HepG2 (cell line): ENCODE measurements around the gene CLCN1. TPM values are rescaled to one million over a fixed set of nuclear protein-coding genes. Genes with fewer than 3 reads are reported as not detected.
A peak's percentile ranks its signal among the peaks of the same experiment; 100 is the strongest.
"Not testable (repeated sequence)": the region's sequence is repeated elsewhere in the genome, so short reads cannot be mapped to it uniquely, and the experiment has no call there.

Experiments
- ATAC-seq: fragments of 200-7000 bp; cut with Tn5 transposase; 3 replicates; pipeline ENCODE4 v1.9.1; 2020; ENCODE audit warnings: mild to moderate bottlenecking, moderate library complexity
- BruUV-seq: library from RNA; stranded (reverse); fragments of 400-500 nt; replicated peaks from 2 replicates; lab custom pipeline; 2021; lab: Mats Ljungman, UMichigan
- CTCF ChIA-PET: fragments of 300-600 bp; formaldehyde crosslinking; extraction: SDS; loops from one replicate; lab custom pipeline; 2021; ENCODE audit warnings: low total read pairs, inconsistent platforms, low intra/inter-chr PET ratio; lab: Yijun Ruan, JAX
- POLR2A ChIA-PET: fragments of 350-600 bp; sonication (Branson Sonifier 250); formaldehyde crosslinking; loops from one replicate; lab custom pipeline; 2020; ENCODE audit warnings: antibody characterized with exemption, inconsistent platforms; lab: Yijun Ruan, JAX
- DNase-seq: peaks from one replicate; pipeline ENCODE4 v3.0.0-alpha.2; 2015; ENCODE audit warnings: low spot score
- FAIRE-seq: peaks from 3 replicates; lab custom pipeline; 2011; peaks lifted over from hg19 to GRCh38; lab: Jason Lieb, UNC
- H2AFZ ChIP-seq: one replicate; pipeline ENCODE4 v1.6.1; 2011; ENCODE audit warnings: low read length, inconsistent platforms
- H3K27ac ChIP-seq: fragments of 300-600 bp; 3 replicates; pipeline ENCODE4 v1.8.0; 2011; ENCODE audit warnings: mixed run types, mild to moderate bottlenecking, mixed read lengths, low read length, inconsistent platforms; ENCODE audit not compliant: insufficient read depth; ENCODE audit errors: extremely low read length
- H3K27me3 ChIP-seq, 2 experiments: fragments of 200-600 bp in 1 of 2; 2 replicates in 1 of 2; 3 replicates in 1 of 2; pipeline versions ENCODE4 v1.6.0 to v1.8.0; 2011; ENCODE audit warnings: low read length in 2 of 2, mild to moderate bottlenecking in 2 of 2, moderate library complexity in 2 of 2, inconsistent platforms in 1 of 2; ENCODE audit not compliant: insufficient read depth in 2 of 2, control insufficient read depth in 1 of 2
- H3K36me3 ChIP-seq, 2 experiments: fragments of 200-600 bp in 1 of 2; replicated peaks in 1 of 2; 2 replicates in 1 of 2; 3 replicates in 1 of 2; pipeline versions ENCODE4 v1.5.1 to v1.8.0; 2011; ENCODE audit warnings: low read length in 2 of 2, inconsistent platforms in 1 of 2; ENCODE audit not compliant: insufficient read depth in 2 of 2, control insufficient read depth in 1 of 2
- H3K4me1 ChIP-seq: 2 replicates; pipeline ENCODE4 v1.5.1; 2012; ENCODE audit warnings: low read length, inconsistent platforms; ENCODE audit not compliant: insufficient read depth
- H3K4me2 ChIP-seq: 2 replicates; pipeline ENCODE4 v1.6.0; 2011; ENCODE audit warnings: low read depth, low read length, inconsistent platforms
- H3K4me3 ChIP-seq, 3 experiments: fragments of 200-600 bp in 1 of 3; sonication (generic), shearing (Covaris generic) in 1 of 3; replicated peaks in 1 of 3; 2 replicates each; pipeline ENCODE4 v1.5.1; 2011 to 2016; ENCODE audit warnings: low read length in 3 of 3, inconsistent platforms in 2 of 3, low read depth in 2 of 3, mild to moderate bottlenecking in 2 of 3, control low read depth in 1 of 3, mixed read lengths in 1 of 3; ENCODE audit not compliant: insufficient read depth in 1 of 3
- H3K79me2 ChIP-seq: one replicate; pipeline ENCODE4 v1.6.1; 2011; ENCODE audit warnings: low read length, inconsistent platforms; ENCODE audit not compliant: insufficient read depth
- H3K9ac ChIP-seq: 2 replicates; pipeline ENCODE4 v1.6.0; 2011; ENCODE audit warnings: mild to moderate bottlenecking, low read depth, low read length, inconsistent platforms; ENCODE audit not compliant: insufficient read depth
- H3K9me3 ChIP-seq: 2 replicates; pipeline ENCODE4 v1.5.1; 2012; ENCODE audit warnings: mild to moderate bottlenecking, low read length
- H4K20me1 ChIP-seq: 2 replicates; pipeline ENCODE4 v1.6.0; 2011; ENCODE audit warnings: inconsistent platforms, mild to moderate bottlenecking, low read length, moderate library complexity; ENCODE audit not compliant: insufficient read depth
- NR2C2 ChIP-seq: sonication (generic); formaldehyde crosslinking; IDR thresholded peaks from 2 replicates; pipeline ENCODE4 v1.4.0; 2020; ENCODE audit warnings: missing genetic modification reagents, mild to moderate bottlenecking, moderate library complexity, borderline replicate concordance
- WGBS: methylation state at CpG from one replicate; pipeline ENCODE4 v1.1.6; 2017; ENCODE audit warnings: low lambda C conversion rate; 5-methylcytosine and 5-hydroxymethylcytosine counted together
- in situ Hi-C: cut with HindIII; loops from 2 replicates; pipeline ENCODE4 v1.10.0; 2017; ENCODE audit warnings: low pct_unique_long_range_greater_than_20kb; ENCODE audit not compliant: extremely low pct_ligation_motif_present
- intact Hi-C: fragments of 100-400 bp; cut with micrococcal nuclease; formaldehyde crosslinking; loops from one replicate; pipeline ENCODE4 v1.10.0; 2022; ENCODE audit not compliant: unreplicated experiment
- polyA plus RNA-seq, 8 experiments: library from polyadenylated mRNA; depleted of rRNA in 3 of 8; stranded (reverse) in 7 of 8; unstranded in 1 of 8; fragments of >200 nt; fragmentation: Illumina TruSeq in 4 of 8; extraction: Trizol in 4 of 8; gene quantifications; 2 replicates each; pipeline versions ENCODE4 v1.2.1 to v1.2.3, GENCODE V29; 2011 to 2016; ENCODE audit warnings: low read depth in 4 of 8, missing spikeins in 1 of 8, mixed read lengths in 1 of 8; ENCODE audit not compliant: insufficient read depth in 1 of 8
- total RNA-seq, 5 experiments: library from RNA; depleted of rRNA; stranded (reverse); fragments of >200 nt; fragmentation: Illumina TruSeq; extraction: Trizol; gene quantifications; 2 replicates each; pipeline ENCODE4 v1.2.3, GENCODE V29; 2016; ENCODE audit warnings: low read depth in 1 of 5
- TF ChIP-seq, protein P1 (sequence below): sonication (generic); formaldehyde crosslinking; IDR thresholded peaks from 2 replicates; pipeline ENCODE4 v1.5.0; 2020; ENCODE audit warnings: missing genetic modification reagents

CLCN1 gene
- total and polyA plus RNA-seq, 2 of the 13 experiments (the other 11 are each of a cell fraction or from before 2014, with no cell fraction given): 0.01 TPM; not detected in 1

DNA sequence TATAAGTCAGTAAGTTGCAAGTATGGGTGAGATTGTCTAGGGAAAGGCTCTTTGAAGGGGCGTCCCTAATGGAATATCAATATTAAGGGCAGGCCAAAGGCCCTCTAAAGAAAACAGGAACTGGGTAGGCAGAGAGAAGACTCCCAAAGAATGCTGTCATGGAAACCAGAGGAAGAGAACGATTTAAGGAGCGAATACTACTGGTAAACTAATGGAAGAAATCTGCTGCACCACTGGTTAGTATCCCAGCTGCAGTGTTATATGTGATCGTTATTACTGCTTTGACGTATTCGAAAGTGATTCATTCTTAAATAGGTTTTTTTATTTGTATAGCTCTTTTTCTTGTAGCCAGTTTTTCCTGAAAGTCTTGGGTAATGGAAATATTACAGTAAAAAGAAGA, 26.5 kb upstream of the CLCN1 start:
- H3K27me3 ChIP-seq: no peaks in the 10 kb centered on the region; a peak in 1 of 5 replicates
- H3K4me3 ChIP-seq: peak overlapping the region; percentile 72 to 80 (median 79); a peak in 5 of 6 replicates
- POLR2A ChIA-PET: interaction anchor here (1.1 kb wide), 1 partner anchor 26 kb away, joined by 4 read pairs; the partner anchor contains the start of gene GSTK1
- H2AFZ ChIP-seq: no peak overlapping the region
- in situ Hi-C loops: no loop called here
- FAIRE-seq (no peak), DNase-seq (no peak), ATAC-seq (no peak)
- CTCF ChIA-PET: interaction anchor here (3.1 kb wide), 1 partner anchor 49 kb away, joined by 7 read pairs; no protein-coding TSS in a partner anchor
- peak overlapping the region; percentile 78 for H3K27ac ChIP-seq
- TF ChIP-seq, protein P1, sequence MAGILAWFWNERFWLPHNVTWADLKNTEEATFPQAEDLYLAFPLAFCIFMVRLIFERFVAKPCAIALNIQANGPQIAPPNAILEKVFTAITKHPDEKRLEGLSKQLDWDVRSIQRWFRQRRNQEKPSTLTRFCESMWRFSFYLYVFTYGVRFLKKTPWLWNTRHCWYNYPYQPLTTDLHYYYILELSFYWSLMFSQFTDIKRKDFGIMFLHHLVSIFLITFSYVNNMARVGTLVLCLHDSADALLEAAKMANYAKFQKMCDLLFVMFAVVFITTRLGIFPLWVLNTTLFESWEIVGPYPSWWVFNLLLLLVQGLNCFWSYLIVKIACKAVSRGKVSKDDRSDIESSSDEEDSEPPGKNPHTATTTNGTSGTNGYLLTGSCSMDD (CRISPR knock-in tag): no peak
- no peak for TF ChIP-seq NR2C2 (CRISPR knock-in tag)
- BruUV-seq: no TSS peak
- peak overlapping the region; percentile 96 for H3K4me2 ChIP-seq
- H3K9ac ChIP-seq: peak overlapping the region; percentile 83; the same call in 1 of the 2 replicates
- H3K79me2 ChIP-seq: peaks cover 26% of the 10 kb centered on the region
- peaks cover 52% of the 10 kb centered on the region for H3K4me1 ChIP-seq
- no peaks in the 10 kb centered on the region for H4K20me1 ChIP-seq
- 52% methylated on average over 6 of the region's 6 CpGs for WGBS
- H3K9me3 ChIP-seq: no peaks in the 10 kb centered on the region
- intact Hi-C loops: loop anchor here (1.0 kb wide), 1 partner anchor 16 kb away; no protein-coding TSS in a partner anchor
- H3K36me3 ChIP-seq: peaks cover 9 to 27% of the 10 kb centered on the region in 2 experiments

DNA sequence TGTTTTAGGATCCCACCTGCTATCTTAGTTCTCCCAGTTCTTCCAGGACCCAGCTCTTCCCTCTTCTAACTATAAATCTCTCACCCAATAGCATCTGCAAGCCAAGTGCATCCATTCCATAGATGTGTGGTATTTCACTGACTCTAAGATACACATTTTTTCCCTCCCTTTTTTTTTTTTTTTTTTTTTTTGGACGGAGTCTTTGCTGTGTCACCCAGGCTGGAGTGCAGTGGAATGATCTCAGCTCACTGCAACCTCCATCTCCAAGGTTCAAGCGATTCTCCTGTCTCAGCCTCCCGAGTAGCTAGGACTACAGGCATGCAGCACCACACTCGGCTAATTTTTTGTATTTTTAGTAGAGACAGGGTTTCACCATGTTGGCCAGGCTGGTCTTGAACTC, 26.0 kb upstream of the CLCN1 start:
- peaks cover 26% of the 10 kb centered on the region for H3K79me2 ChIP-seq
- ChIA-PET POLR2A (interaction anchor here (1.1 kb wide), 1 partner anchor 27 kb away, joined by 4 read pairs; the partner anchor contains the start of gene GSTK1), CTCF (interaction anchor here (3.1 kb wide), 1 partner anchor 49 kb away, joined by 7 read pairs; no protein-coding TSS in a partner anchor)
- H3K9me3 ChIP-seq, H2AFZ ChIP-seq, DNase-seq, in situ Hi-C loops, ATAC-seq, H3K27ac ChIP-seq, BruUV-seq, H4K20me1 ChIP-seq, FAIRE-seq, H3K27me3 ChIP-seq: not testable (repeated sequence)
- WGBS: 88% methylated on average over 4 of the region's 4 CpGs
- H3K4me2 ChIP-seq: peak overlapping the region; percentile 96
- intact Hi-C loops: loop anchor here (1.0 kb wide), 1 partner anchor 15 kb away; no protein-coding TSS in a partner anchor
- peaks cover 52% of the 10 kb centered on the region for H3K4me1 ChIP-seq
- peaks cover 11 to 32% of the 10 kb centered on the region in 2 experiments for H3K36me3 ChIP-seq
- H3K9ac ChIP-seq: peak overlapping the region; percentile 83; the same call in 1 of the 2 replicates
- peak overlapping the region in 2 of 3 experiments; percentile 79 to 80; a peak in 2 of 6 replicates for H3K4me3 ChIP-seq
